GF-D8 (cell line): Measurements from ENCODE around the gene EHMT1.
"Not testable (repeated sequence)": the region's sequence is repeated elsewhere in the genome, so short reads cannot be mapped to it uniquely, and the experiment has no call there.

Experiments
- DNase-seq: peaks from one replicate; lab custom pipeline; 2025; lab: John Stamatoyannopoulos, UW

EHMT1 gene

GRCh38 chr9:137694962-137695875, 76.4 kb downstream of the EHMT1 start:
- no peak for DNase-seq

- no peak for DNase-seq
These were observed 77.5 kb downstream of the EHMT1 start for GRCh38 chr9:137696136-137696925.

- no peak for DNase-seq
These were observed 78.4 kb downstream of the EHMT1 start for GRCh38 chr9:137697193-137697592.

GRCh38 chr9:137697832-137698231, 79.0 kb downstream of the EHMT1 start:
- no peak for DNase-seq

GRCh38 chr9:137700911-137701310, 82.1 kb downstream of the EHMT1 start:
- no peak for DNase-seq

GRCh38 chr9:137702615-137703379, 84.0 kb downstream of the EHMT1 start:
- no peak for DNase-seq

GRCh38 chr9:137703842-137704508, 85.2 kb downstream of the EHMT1 start:
- no peak for DNase-seq

GRCh38 chr9:137705443-137705863, 86.6 kb downstream of the EHMT1 start:
- DNase-seq = no peak

- DNase-seq = no peak
These were observed 87.1 kb downstream of the EHMT1 start for GRCh38 chr9:137705906-137706305.

- DNase-seq = no peak
These were observed 88.6 kb downstream of the EHMT1 start for GRCh38 chr9:137707361-137707760.

- DNase-seq = no peak
These were observed 89.9 kb downstream of the EHMT1 start for GRCh38 chr9:137708590-137709284.

GRCh38 chr9:137709411-137710101, 90.8 kb downstream of the EHMT1 start:
- DNase-seq = no peak

GRCh38 chr9:137710704-137711103, 91.9 kb downstream of the EHMT1 start:
- no peak for DNase-seq

GRCh38 chr9:137711678-137712105, 92.9 kb downstream of the EHMT1 start:
- no peak for DNase-seq

GRCh38 chr9:137715321-137715720, 96.5 kb downstream of the EHMT1 start:
- no peak for DNase-seq

- DNase-seq = not testable (repeated sequence)
These were observed 97.3 kb downstream of the EHMT1 start for GRCh38 chr9:137715866-137716693.

GRCh38 chr9:137716694-137717287, 98.0 kb downstream of the EHMT1 start:
- no peak for DNase-seq

GRCh38 chr9:137717776-137718327, 99.0 kb downstream of the EHMT1 start:
- no peak for DNase-seq

GRCh38 chr9:137719194-137719593, 100.4 kb downstream of the EHMT1 start:
- no peak for DNase-seq
